Activated naive CD8-positive, alpha-beta T cell treated with anti-CD3 and anti-CD28 coated beads, Interleukin-2, amount 10 ng/mL, durations not matched to agents 7 days and 5 days (primary cell): ENCODE results near the gene DNAJC19. TPM values are rescaled to one million over a fixed set of nuclear protein-coding genes. Genes with fewer than 3 reads are reported as not detected.

Experiments
- ATAC-seq: fragments of 150-1000 bp; cut with Tn5 transposase; one replicate; pipeline ENCODE4 v1.10.0; 2021; ENCODE audit warnings: low read depth, moderate library complexity
- POLR2A ChIA-PET: fragments of 350-600 bp; sonication (Branson Sonifier 250); formaldehyde crosslinking; loops from one replicate; lab custom pipeline; 2021; ENCODE audit warnings: antibody characterized with exemption; lab: Charles Lee
- DNase-seq: peaks from one replicate; pipeline ENCODE4 v3.0.0; 2021
- H3K27ac Mint-ChIP-seq: one replicate; pipeline ENCODE4 v1.8.0; 2022; ENCODE audit warnings: mild to moderate bottlenecking, mixed read lengths
- H3K27me3 Mint-ChIP-seq: one replicate; pipeline ENCODE4 v1.8.0; 2022; ENCODE audit warnings: mild to moderate bottlenecking, moderate library complexity, mixed read lengths
- H3K36me3 Mint-ChIP-seq: one replicate; pipeline ENCODE4 v1.8.0; 2021; ENCODE audit warnings: mild to moderate bottlenecking, mixed read lengths
- H3K4me1 Mint-ChIP-seq: one replicate; pipeline ENCODE4 v1.8.0; 2021; ENCODE audit warnings: mixed read lengths
- H3K4me3 Mint-ChIP-seq: one replicate; pipeline ENCODE4 v1.8.0; 2022; ENCODE audit warnings: mild to moderate bottlenecking, moderate library complexity, mixed read lengths
- H3K9me3 Mint-ChIP-seq: one replicate; pipeline ENCODE4 v1.8.0; 2021; ENCODE audit warnings: mixed read lengths
- total RNA-seq, 2 experiments: library from RNA; stranded (reverse); gene quantifications; one replicate each; pipeline ENCODE4 v1.2.3, GENCODE V29; 2021

Gene DNAJC19
- total RNA-seq, 2 experiments from 2014 or later, result 51.7 to 63.7 TPM

GRCh38 chr3:180983136-180983535 is 6.4 kb downstream of the DNAJC19 start:
- H3K36me3 Mint-ChIP-seq, result peaks cover 12% of the 10 kb centered on the region
- H3K27me3 Mint-ChIP-seq, result no peaks in the 10 kb centered on the region
- POLR2A ChIA-PET, result no interaction called here
- H3K4me1 Mint-ChIP-seq, result peaks cover 9% of the 10 kb centered on the region
- no peak overlapping the region for H3K4me3 Mint-ChIP-seq
- ATAC-seq (no peak), DNase-seq (no peak)
- no peak overlapping the region for H3K27ac Mint-ChIP-seq
- no peaks in the 10 kb centered on the region for H3K9me3 Mint-ChIP-seq

GRCh38 chr3:180981912-180982311 is 7.6 kb downstream of the DNAJC19 start:
- Mint-ChIP-seq H3K4me3 (no peak overlapping the region), H3K27ac (peak overlapping the region; percentile 25), H3K36me3 (peaks cover 10% of the 10 kb centered on the region), H3K4me1 (peaks cover 3% of the 10 kb centered on the region), H3K27me3 (no peaks in the 10 kb centered on the region), H3K9me3 (no peaks in the 10 kb centered on the region)
- DNase-seq, result no peak
- ATAC-seq, result no peak
- POLR2A ChIA-PET, result no interaction called here

- peaks cover 11% of the 10 kb centered on the region for H3K36me3 Mint-ChIP-seq
These were observed 8.9 kb downstream of the DNAJC19 start for GRCh38 chr3:180980611-180981010.

GRCh38 chr3:180979961-180980360 is 9.6 kb downstream of the DNAJC19 start:
- H3K4me1 Mint-ChIP-seq, result peaks cover 2% of the 10 kb centered on the region
- POLR2A ChIA-PET, result no interaction called here
- ATAC-seq, result no peak
- no peak overlapping the region for H3K4me3 Mint-ChIP-seq
- H3K27ac Mint-ChIP-seq, result no peak overlapping the region
- H3K9me3 Mint-ChIP-seq, result no peaks in the 10 kb centered on the region
- no peak for DNase-seq
- peaks cover 11% of the 10 kb centered on the region for H3K36me3 Mint-ChIP-seq
- H3K27me3 Mint-ChIP-seq, result no peaks in the 10 kb centered on the region

More at GRCh38 chr3:180980611-180981010, 8.9 kb downstream of the DNAJC19 start:
- H3K27me3 Mint-ChIP-seq, result no peaks in the 10 kb centered on the region
- no peak for ATAC-seq
- DNase-seq, result no peak
- no peak overlapping the region for H3K27ac Mint-ChIP-seq
- no peak overlapping the region for H3K4me3 Mint-ChIP-seq
- peaks cover 2% of the 10 kb centered on the region for H3K4me1 Mint-ChIP-seq
- H3K9me3 Mint-ChIP-seq, result no peaks in the 10 kb centered on the region
- POLR2A ChIA-PET, result no interaction called here

- ATAC-seq (no peak), DNase-seq (no peak)
- peaks cover 13% of the 10 kb centered on the region for H3K36me3 Mint-ChIP-seq
- no peak overlapping the region for H3K4me3 Mint-ChIP-seq
- POLR2A ChIA-PET, result interaction anchor here (1.2 kb wide), 1 partner anchor 25 kb away, joined by 6 read pairs; no protein-coding TSS in a partner anchor
- H3K27me3 Mint-ChIP-seq, result no peaks in the 10 kb centered on the region
- H3K27ac Mint-ChIP-seq, result no peak overlapping the region
- peaks cover 2% of the 10 kb centered on the region for H3K4me1 Mint-ChIP-seq
- H3K9me3 Mint-ChIP-seq, result no peaks in the 10 kb centered on the region
These were observed 12.0 kb downstream of the DNAJC19 start for GRCh38 chr3:180977498-180977897.

GRCh38 chr3:180974286-180974685 is 15.2 kb downstream of the DNAJC19 start:
- Mint-ChIP-seq H3K9me3 (no peaks in the 10 kb centered on the region), H3K4me3 (no peak overlapping the region), H3K27me3 (no peaks in the 10 kb centered on the region), H3K36me3 (peaks cover 20% of the 10 kb centered on the region), H3K27ac (no peak overlapping the region), H3K4me1 (no peaks in the 10 kb centered on the region)
- DNase-seq (no peak), ATAC-seq (no peak)
- POLR2A ChIA-PET, result no interaction called here

GRCh38 chr3:180973543-180973942 is 16.0 kb downstream of the DNAJC19 start:
- ATAC-seq (no peak), DNase-seq (no peak)
- H3K4me3 Mint-ChIP-seq, result no peak overlapping the region
- POLR2A ChIA-PET, result no interaction called here
- H3K4me1 Mint-ChIP-seq, result no peaks in the 10 kb centered on the region
- no peaks in the 10 kb centered on the region for H3K27me3 Mint-ChIP-seq
- no peaks in the 10 kb centered on the region for H3K9me3 Mint-ChIP-seq
- H3K27ac Mint-ChIP-seq, result no peak overlapping the region
- peaks cover 22% of the 10 kb centered on the region for H3K36me3 Mint-ChIP-seq

GRCh38 chr3:180970931-180971330 is 18.6 kb downstream of the DNAJC19 start:
- POLR2A ChIA-PET, result no interaction called here
- H3K27ac Mint-ChIP-seq, result no peak overlapping the region

GRCh38 chr3:180962530-180962929 is 27.0 kb downstream of the DNAJC19 start:
- no peak overlapping the region for H3K4me3 Mint-ChIP-seq
- POLR2A ChIA-PET, result no interaction called here
- DNase-seq (no peak), ATAC-seq (no peak)
- H3K9me3 Mint-ChIP-seq, result no peaks in the 10 kb centered on the region
- no peaks in the 10 kb centered on the region for H3K4me1 Mint-ChIP-seq
- H3K27ac Mint-ChIP-seq, result no peak overlapping the region
- H3K36me3 Mint-ChIP-seq, result peaks cover 27% of the 10 kb centered on the region
- no peaks in the 10 kb centered on the region for H3K27me3 Mint-ChIP-seq

More at GRCh38 chr3:180970931-180971330, 18.6 kb downstream of the DNAJC19 start:
- no peaks in the 10 kb centered on the region for H3K27me3 Mint-ChIP-seq
- peaks cover 2% of the 10 kb centered on the region for H3K4me1 Mint-ChIP-seq
- no peaks in the 10 kb centered on the region for H3K9me3 Mint-ChIP-seq
- no peak for ATAC-seq
- no peak for DNase-seq
- no peak overlapping the region for H3K4me3 Mint-ChIP-seq
- H3K36me3 Mint-ChIP-seq, result peaks cover 28% of the 10 kb centered on the region

- Mint-ChIP-seq H3K4me3 (no peak overlapping the region), H3K4me1 (peaks cover 1% of the 10 kb centered on the region), H3K27me3 (no peaks in the 10 kb centered on the region), H3K36me3 (peaks cover 32% of the 10 kb centered on the region), H3K9me3 (no peaks in the 10 kb centered on the region), H3K27ac (no peak overlapping the region)
- ATAC-seq (no peak), DNase-seq (no peak)
- POLR2A ChIA-PET, result no interaction called here
These were observed 28.0 kb downstream of the DNAJC19 start for GRCh38 chr3:180961552-180961951.

GRCh38 chr3:180961087-180961486 is 28.4 kb downstream of the DNAJC19 start:
- ATAC-seq (no peak), DNase-seq (no peak)
- no peak overlapping the region for H3K4me3 Mint-ChIP-seq
- H3K27ac Mint-ChIP-seq, result no peak overlapping the region
- H3K9me3 Mint-ChIP-seq, result no peaks in the 10 kb centered on the region
- H3K4me1 Mint-ChIP-seq, result peaks cover 2% of the 10 kb centered on the region
- POLR2A ChIA-PET, result no interaction called here
- H3K36me3 Mint-ChIP-seq, result peaks cover 37% of the 10 kb centered on the region
- no peaks in the 10 kb centered on the region for H3K27me3 Mint-ChIP-seq

- no peak for DNase-seq
- Mint-ChIP-seq H3K4me3 (no peak overlapping the region), H3K27ac (no peak overlapping the region), H3K36me3 (peaks cover 41% of the 10 kb centered on the region), H3K9me3 (no peaks in the 10 kb centered on the region), H3K27me3 (no peaks in the 10 kb centered on the region), H3K4me1 (peaks cover 6% of the 10 kb centered on the region)
- POLR2A ChIA-PET, result no interaction called here
- no peak for ATAC-seq
These were observed 29.8 kb downstream of the DNAJC19 start for GRCh38 chr3:180959691-180960090.

- no peak for ATAC-seq
- H3K27me3 Mint-ChIP-seq, result no peaks in the 10 kb centered on the region
- POLR2A ChIA-PET, result no interaction called here
- H3K36me3 Mint-ChIP-seq, result peaks cover 40% of the 10 kb centered on the region
- no peak overlapping the region for H3K4me3 Mint-ChIP-seq
- peaks cover 7% of the 10 kb centered on the region for H3K4me1 Mint-ChIP-seq
- no peak for DNase-seq
- no peaks in the 10 kb centered on the region for H3K9me3 Mint-ChIP-seq
- no peak overlapping the region for H3K27ac Mint-ChIP-seq
These were observed 41.7 kb downstream of the DNAJC19 start for GRCh38 chr3:180947761-180948390.

GRCh38 chr3:180940826-180941225 is 48.7 kb downstream of the DNAJC19 start:
- POLR2A ChIA-PET, result no interaction called here
- Mint-ChIP-seq H3K36me3 (peaks cover 40% of the 10 kb centered on the region), H3K9me3 (no peaks in the 10 kb centered on the region), H3K27ac (no peak overlapping the region), H3K4me3 (no peak overlapping the region), H3K4me1 (peaks cover 1% of the 10 kb centered on the region), H3K27me3 (no peaks in the 10 kb centered on the region)
- ATAC-seq (no peak), DNase-seq (no peak)
